Astrocyte of the cerebellum (primary cell): ENCODE results near the gene OSBPL5.

Source experiments
- DNase-seq: peaks from one replicate; pipeline ENCODE4 v3.0.0-alpha.2; 2011; ENCODE audit warnings: low read depth
- H3K4me3 ChIP-seq: 2 replicates; pipeline ENCODE4 v1.5.1; 2011; ENCODE audit warnings: mild to moderate bottlenecking, low read depth, low read length, moderate library complexity
- CTCF ChIP-seq: IDR thresholded peaks from 2 replicates; pipeline ENCODE4 v1.5.1; 2012; ENCODE audit warnings: low read length, low read depth, moderate library complexity, mild to moderate bottlenecking; ENCODE audit errors: missing control alignments
- in situ Hi-C: cut with HindIII; loops from 2 replicates; pipeline ENCODE4 v1.10.0; 2017; ENCODE audit warnings: low sequenced_read_pairs

OSBPL5 gene

DNA sequence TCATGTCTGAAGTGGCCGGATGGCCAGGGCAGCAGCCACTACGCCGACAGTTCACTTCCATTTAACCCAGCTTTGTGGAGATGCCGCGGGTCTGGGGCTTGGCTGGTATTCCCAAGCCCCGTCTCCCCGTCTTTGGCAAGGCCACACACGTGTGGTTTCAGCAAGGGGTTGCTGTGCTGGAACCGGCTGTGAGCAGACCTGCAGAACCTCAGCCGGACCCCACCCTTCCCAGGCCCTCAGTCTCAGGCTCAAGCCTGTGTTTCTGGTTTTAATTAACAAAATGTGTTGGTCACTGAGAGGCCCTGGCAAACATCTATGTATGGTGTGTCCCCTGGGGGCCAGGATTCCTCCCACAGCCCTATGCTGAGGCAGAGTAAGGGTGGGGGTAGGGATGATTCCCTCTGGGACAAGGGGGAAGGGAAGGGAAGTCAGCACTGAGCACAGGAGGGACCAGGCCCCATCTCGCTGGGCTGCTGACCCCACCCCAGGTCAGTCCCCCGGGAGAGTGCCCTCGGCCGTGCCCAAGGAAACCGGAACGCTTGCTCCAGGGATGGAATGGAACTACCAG, 9.3 kb downstream of the OSBPL5 start:
- peak; percentile 72 for DNase-seq
- in situ Hi-C loops = no loop called here
- H3K4me3 ChIP-seq = peak overlapping the region; percentile 12
- TF ChIP-seq CTCF = no peak

GRCh38 chr11:3155216-3155615, 9.9 kb downstream of the OSBPL5 start:
- H3K4me3 ChIP-seq = peak overlapping the region; percentile 12
- in situ Hi-C loops = no loop called here
- no peak for TF ChIP-seq CTCF
- no peak for DNase-seq

- peak overlapping the region; percentile 5 for H3K4me3 ChIP-seq
- TF ChIP-seq CTCF = no peak
- in situ Hi-C loops = no loop called here
- DNase-seq = no peak
These were observed 11.0 kb downstream of the OSBPL5 start for GRCh38 chr11:3154001-3154599.

GRCh38 chr11:3153291-3153861, 11.7 kb downstream of the OSBPL5 start:
- no peak for TF ChIP-seq CTCF
- DNase-seq = peak; percentile 94
- in situ Hi-C loops = no loop called here
- H3K4me3 ChIP-seq = peak overlapping the region; percentile 5

DNA sequence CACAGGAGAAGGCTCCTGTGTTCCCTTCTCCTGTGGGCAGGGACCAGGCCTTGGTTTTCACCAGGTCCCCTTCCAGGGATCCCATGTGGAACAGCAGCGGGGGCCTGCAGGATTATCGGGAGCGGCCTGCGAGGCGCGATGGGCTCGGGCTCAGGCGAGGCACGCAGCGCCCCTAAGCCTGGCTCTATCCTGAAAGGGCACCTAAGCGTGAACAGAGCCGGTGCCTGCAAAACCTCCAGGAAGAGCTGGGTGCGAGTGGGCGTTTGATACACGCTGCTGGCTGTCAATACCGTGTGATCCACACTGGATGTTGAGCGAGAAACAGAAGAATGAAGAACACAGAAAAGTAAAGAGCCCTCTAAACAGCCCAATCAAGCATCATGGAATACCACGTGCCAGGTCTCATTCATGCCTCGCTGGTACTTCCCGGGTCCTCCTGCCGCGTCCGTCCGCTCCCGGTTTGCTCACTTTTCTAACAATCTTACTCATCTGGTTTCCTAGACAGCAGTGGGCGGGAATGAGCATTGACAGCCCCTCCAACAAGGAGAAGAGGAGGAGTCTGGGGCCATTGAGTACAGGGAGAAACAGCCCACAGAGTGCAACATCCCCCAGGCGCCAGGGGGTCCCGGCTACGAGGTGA, 12.5 kb downstream of the OSBPL5 start:
- DNase-seq = no peak
- H3K4me3 ChIP-seq = no peak overlapping the region
- in situ Hi-C loops = no loop called here
- no peak for TF ChIP-seq CTCF

GRCh38 chr11:3150726-3151125, 14.4 kb downstream of the OSBPL5 start:
- no peak for DNase-seq
- H3K4me3 ChIP-seq = no peak overlapping the region
- no peak for TF ChIP-seq CTCF
- in situ Hi-C loops = no loop called here
